Transverse colon (tissue), 4 donors: Measurements from ENCODE around the gene SMCO4.

Source experiments
- CTCF ChIP-seq, 5 experiments: fragments of 200-600 bp in 3 of 5; fragments of 450-650 bp in 2 of 5; sonication (generic) in 3 of 5; IDR thresholded peaks; 1 replicate in 2 of 5; 2 replicates in 3 of 5; pipeline ENCODE4 v1.5.1; 2016 to 2017; ENCODE audit warnings: antibody characterized with exemption in 5 of 5, inconsistent platforms in 3 of 5, mild to moderate bottlenecking in 2 of 5, moderate library complexity in 1 of 5
- EP300 ChIP-seq: sonication (generic); formaldehyde crosslinking; IDR thresholded peaks from one replicate; pipeline ENCODE4 v1.6.1; 2017; ENCODE audit warnings: antibody characterized with exemption, low read depth
- POLR2A ChIP-seq: fragments of 450-650 bp; IDR thresholded peaks from one replicate; pipeline ENCODE4 v1.6.1; 2016; ENCODE audit warnings: antibody characterized with exemption, mild to moderate bottlenecking, moderate library complexity
- POLR2AphosphoS5 ChIP-seq, 3 donors: sonication (generic); formaldehyde crosslinking; IDR thresholded peaks; one replicate each; pipeline ENCODE4 v1.6.1; 2016; ENCODE audit warnings: antibody characterized with exemption in 3 of 3

- TF ChIP-seq POLR2AphosphoS5 (IDR thresholded peaks at IDR 0.05) (no peak), CTCF (IDR thresholded peaks at IDR 0.05) (no peak), EP300 (no peak), POLR2A (no peak)
Measured at GRCh38 chr11:93552874-93553273, 9.7 kb upstream of the SMCO4 start.
